Parathyroid adenoma (tissue), 2 donors: ENCODE measurements around the gene CCDC73.

Source experiments
- H2AFZ ChIP-seq: fragments of 300-600 bp; sonication (generic); one replicate; pipeline ENCODE4 v1.7.0; 2017; ENCODE audit warnings: antibody characterized with exemption, mild to moderate bottlenecking
- H3K27ac ChIP-seq: fragments of 300-600 bp; sonication (generic); one replicate; pipeline ENCODE4 v1.7.0; 2017
- H3K27me3 ChIP-seq: fragments of 300-600 bp; sonication (generic); one replicate; pipeline ENCODE4 v1.7.0; 2017; ENCODE audit warnings: low read length; ENCODE audit not compliant: control insufficient read depth, insufficient read depth
- H3K36me3 ChIP-seq: fragments of 300-600 bp; sonication (generic); one replicate; pipeline ENCODE4 v1.7.0; 2017; ENCODE audit warnings: low read length; ENCODE audit not compliant: control insufficient read depth, insufficient read depth
- H3K4me1 ChIP-seq: fragments of 300-600 bp; sonication (generic); one replicate; pipeline ENCODE4 v1.7.0; 2017; ENCODE audit warnings: control low read depth
- H3K4me2 ChIP-seq: fragments of 300-600 bp; sonication (generic); one replicate; pipeline ENCODE4 v1.7.0; 2017; ENCODE audit warnings: low read length
- H3K4me3 ChIP-seq: fragments of 300-600 bp; sonication (generic); one replicate; pipeline ENCODE4 v1.7.0; 2017; ENCODE audit warnings: low read depth, low read length
- H3K79me2 ChIP-seq: fragments of 300-600 bp; sonication (generic); one replicate; pipeline ENCODE4 v1.7.0; 2017; ENCODE audit warnings: control low read depth
- H3K9ac ChIP-seq: fragments of 300-600 bp; sonication (generic); one replicate; pipeline ENCODE4 v1.7.0; 2017; ENCODE audit warnings: mild to moderate bottlenecking
- H3K9me3 ChIP-seq: fragments of 300-600 bp; sonication (generic); one replicate; pipeline ENCODE4 v1.7.0; 2017; ENCODE audit warnings: low read length; ENCODE audit not compliant: control insufficient read depth
- TF ChIP-seq, protein P1 (sequence below): fragments of 300-600 bp; sonication (generic); IDR thresholded peaks from one replicate; pipeline ENCODE4 v1.7.0; 2017; ENCODE audit warnings: antibody characterized with exemption, mild to moderate bottlenecking
- donor health status: primary hyperparathyroidism.

The CCDC73 gene

DNA sequence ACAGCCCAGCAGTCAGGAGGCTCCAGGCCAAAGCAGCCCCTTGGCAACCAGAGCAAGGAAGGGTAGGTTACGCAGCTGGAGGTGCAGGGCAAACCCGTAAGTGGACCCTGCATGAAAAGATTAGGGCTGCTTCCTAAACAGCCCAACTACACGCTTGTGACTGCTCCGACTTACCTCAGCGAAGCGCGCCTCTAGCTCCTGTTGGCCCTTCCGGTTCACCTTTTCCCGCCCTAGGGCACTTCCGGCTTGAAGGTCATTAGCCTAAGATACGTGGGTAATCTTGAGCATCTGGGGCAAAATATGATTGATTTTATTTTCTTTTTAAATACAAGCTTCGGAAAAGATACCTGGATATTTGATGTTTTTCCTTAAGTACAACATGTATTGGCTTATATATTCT lies at the start of gene CCDC73:
Gene CCDC73, minus strand, starts transcription at position 224 of the 400 bp plus-strand sequence. CDS start 34,419 bp downstream, outside the sequence.
- Histone ChIP-seq H3K9me3 (no peaks in the 10 kb centered on the region), H3K4me1 (no peaks in the 10 kb centered on the region), H3K9ac (no peak within 1 kb of the TSS), H2AFZ (no peak within 1 kb of the TSS), H3K4me2 (no peak within 1 kb of the TSS), H3K27me3 (no peaks in the 10 kb centered on the region), H3K4me3 (no peak within 1 kb of the TSS), H3K27ac (no peak within 1 kb of the TSS), H3K36me3 (no peaks in the 10 kb centered on the region), H3K79me2 (no peaks in the 10 kb centered on the region)
- TF ChIP-seq, protein P1, sequence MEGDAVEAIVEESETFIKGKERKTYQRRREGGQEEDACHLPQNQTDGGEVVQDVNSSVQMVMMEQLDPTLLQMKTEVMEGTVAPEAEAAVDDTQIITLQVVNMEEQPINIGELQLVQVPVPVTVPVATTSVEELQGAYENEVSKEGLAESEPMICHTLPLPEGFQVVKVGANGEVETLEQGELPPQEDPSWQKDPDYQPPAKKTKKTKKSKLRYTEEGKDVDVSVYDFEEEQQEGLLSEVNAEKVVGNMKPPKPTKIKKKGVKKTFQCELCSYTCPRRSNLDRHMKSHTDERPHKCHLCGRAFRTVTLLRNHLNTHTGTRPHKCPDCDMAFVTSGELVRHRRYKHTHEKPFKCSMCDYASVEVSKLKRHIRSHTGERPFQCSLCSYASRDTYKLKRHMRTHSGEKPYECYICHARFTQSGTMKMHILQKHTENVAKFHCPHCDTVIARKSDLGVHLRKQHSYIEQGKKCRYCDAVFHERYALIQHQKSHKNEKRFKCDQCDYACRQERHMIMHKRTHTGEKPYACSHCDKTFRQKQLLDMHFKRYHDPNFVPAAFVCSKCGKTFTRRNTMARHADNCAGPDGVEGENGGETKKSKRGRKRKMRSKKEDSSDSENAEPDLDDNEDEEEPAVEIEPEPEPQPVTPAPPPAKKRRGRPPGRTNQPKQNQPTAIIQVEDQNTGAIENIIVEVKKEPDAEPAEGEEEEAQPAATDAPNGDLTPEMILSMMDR, result no peak

DNA sequence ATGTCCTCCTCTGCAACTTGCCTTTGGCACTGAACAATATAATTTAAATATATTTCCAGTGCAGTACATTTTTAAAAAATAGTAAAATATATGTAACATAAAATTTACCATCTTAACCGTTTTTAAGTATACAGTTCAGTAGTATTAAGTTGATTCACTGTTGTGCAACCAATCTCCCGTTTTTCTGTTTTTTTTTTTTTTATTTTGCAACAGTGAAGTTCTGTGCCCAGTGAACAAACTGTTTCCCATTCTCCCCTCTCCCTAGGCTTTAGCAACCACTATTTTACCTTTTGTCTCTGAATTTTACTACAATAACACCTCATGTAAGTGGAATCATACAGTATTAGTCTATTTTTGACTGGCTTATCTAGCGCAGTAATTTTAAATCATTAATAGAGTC lies 49.1 kb upstream of the CCDC73 start:
- Histone ChIP-seq H3K27me3 (no peaks in the 10 kb centered on the region), H3K36me3 (no peaks in the 10 kb centered on the region), H3K9ac (no peak overlapping the region), H3K4me3 (no peak overlapping the region), H3K27ac (no peak overlapping the region), H3K9me3 (no peaks in the 10 kb centered on the region), H3K79me2 (no peaks in the 10 kb centered on the region), H3K4me2 (no peak overlapping the region), H2AFZ (no peak overlapping the region), H3K4me1 (no peaks in the 10 kb centered on the region)
- TF ChIP-seq, protein P1, result no peak

DNA sequence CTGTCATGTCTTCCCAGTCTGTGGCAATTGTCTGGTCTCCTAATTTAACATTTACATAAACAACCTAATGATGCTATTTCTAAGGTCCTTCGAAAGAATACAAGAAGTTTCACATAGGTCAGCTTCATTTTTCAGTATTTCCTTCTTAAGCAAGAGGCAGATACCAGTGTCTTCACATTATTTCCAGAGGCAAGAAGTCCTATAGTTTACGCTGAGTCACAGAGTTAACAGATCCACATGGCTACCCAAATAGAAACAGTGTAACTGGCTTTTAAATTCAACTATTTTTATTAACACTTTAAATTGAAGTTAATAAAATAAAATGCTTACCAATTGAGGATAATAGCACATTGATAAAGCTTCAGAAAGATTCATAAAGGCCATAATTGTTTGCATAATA lies 46.1 kb upstream of the CCDC73 start:
- no peak overlapping the region for H3K27ac ChIP-seq
- H3K9ac ChIP-seq, result no peak overlapping the region
- no peak overlapping the region for H3K4me2 ChIP-seq
- H3K27me3 ChIP-seq, result no peaks in the 10 kb centered on the region
- no peaks in the 10 kb centered on the region for H3K79me2 ChIP-seq
- no peaks in the 10 kb centered on the region for H3K36me3 ChIP-seq
- H3K4me3 ChIP-seq, result no peak overlapping the region
- H3K9me3 ChIP-seq, result no peaks in the 10 kb centered on the region
- H2AFZ ChIP-seq, result no peak overlapping the region
- TF ChIP-seq, protein P1, result no peak
- H3K4me1 ChIP-seq, result no peaks in the 10 kb centered on the region

DNA sequence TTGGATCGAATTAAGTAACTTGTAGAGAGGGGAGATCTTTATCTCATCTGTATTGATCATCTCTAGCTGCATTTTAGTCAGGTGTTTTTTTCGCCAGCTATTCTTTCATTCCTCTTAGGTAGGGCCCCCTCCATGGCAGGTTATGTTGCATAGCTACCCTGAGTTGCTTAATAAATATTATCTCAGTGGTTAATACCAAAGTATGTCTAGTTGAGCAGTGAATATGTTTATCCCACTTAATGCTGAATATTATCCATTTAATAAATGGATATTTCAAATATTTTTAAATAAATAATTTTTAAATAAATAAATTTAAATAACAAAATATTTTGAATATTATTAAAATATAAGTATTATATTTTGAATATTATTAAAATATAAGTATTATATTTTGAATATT lies 44.8 kb upstream of the CCDC73 start:
- H2AFZ ChIP-seq, result no peak overlapping the region
- H3K9me3 ChIP-seq, result no peaks in the 10 kb centered on the region
- H3K9ac ChIP-seq, result no peak overlapping the region
- H3K4me1 ChIP-seq, result no peaks in the 10 kb centered on the region
- H3K79me2 ChIP-seq, result no peaks in the 10 kb centered on the region
- TF ChIP-seq, protein P1, result no peak
- H3K4me3 ChIP-seq, result no peak overlapping the region
- no peak overlapping the region for H3K27ac ChIP-seq
- no peaks in the 10 kb centered on the region for H3K27me3 ChIP-seq
- H3K4me2 ChIP-seq, result no peak overlapping the region
- H3K36me3 ChIP-seq, result no peaks in the 10 kb centered on the region

DNA sequence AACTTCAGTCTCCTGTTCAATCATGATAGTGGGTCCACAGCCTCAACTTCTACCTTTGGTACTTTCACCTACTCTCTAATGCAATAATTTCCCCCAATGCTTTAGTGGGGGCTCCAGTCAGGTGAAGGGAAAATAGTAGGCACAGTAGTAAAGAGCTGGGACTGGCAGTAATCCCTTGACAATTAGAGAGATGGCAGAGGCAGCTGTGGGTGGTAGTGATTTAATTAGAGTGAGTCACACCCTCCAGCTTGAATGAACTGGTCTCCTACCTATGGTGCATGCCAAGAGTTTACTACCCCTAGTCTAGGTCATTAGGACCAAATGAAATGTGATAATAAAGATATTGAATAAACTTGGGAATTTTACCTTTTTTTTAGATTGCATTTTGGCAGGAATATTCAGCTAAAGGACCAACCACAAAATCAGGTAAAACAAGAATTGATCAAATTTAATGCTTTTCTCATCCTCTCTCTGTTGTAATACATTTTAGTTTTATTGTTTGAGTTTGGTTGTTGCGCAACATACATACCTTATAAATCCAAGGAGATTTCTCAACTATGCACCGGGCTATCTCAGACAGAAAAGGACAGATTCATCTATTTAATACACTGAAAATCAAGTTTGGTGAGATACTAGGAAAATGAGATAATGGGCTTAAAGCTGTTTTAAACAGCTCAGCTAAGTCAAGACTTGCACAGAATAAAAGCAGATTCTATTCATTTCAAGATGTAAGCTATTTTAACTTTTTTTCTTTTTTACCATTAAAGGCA lies 44.2 kb upstream of the CCDC73 start:
- TF ChIP-seq, protein P1, result no peak
- no peaks in the 10 kb centered on the region for H3K4me1 ChIP-seq
- H3K27ac ChIP-seq, result no peak overlapping the region
- no peaks in the 10 kb centered on the region for H3K27me3 ChIP-seq
- no peak overlapping the region for H3K4me3 ChIP-seq
- no peaks in the 10 kb centered on the region for H3K36me3 ChIP-seq
- no peaks in the 10 kb centered on the region for H3K9me3 ChIP-seq
- H3K9ac ChIP-seq, result no peak overlapping the region
- H3K4me2 ChIP-seq, result no peak overlapping the region
- no peaks in the 10 kb centered on the region for H3K79me2 ChIP-seq
- H2AFZ ChIP-seq, result no peak overlapping the region
